Ramos (cell line): ENCODE data around the gene HTATIP2.
"Not testable (repeated sequence)": the region's sequence is repeated elsewhere in the genome, so short reads cannot be mapped to it uniquely, and the experiment has no call there.

ENCODE experiments used
- in situ Hi-C: fragments of 300-500 bp; cut with MboI; formaldehyde crosslinking; loops from one replicate; pipeline ENCODE4 v1.14.3; 2022; ENCODE audit warnings: low sequenced_read_pairs; ENCODE audit not compliant: unreplicated experiment

The HTATIP2 gene

GRCh38 chr11:20368438-20368837 lies 4.9 kb downstream of the HTATIP2 start:
- in situ Hi-C loops, result no loop called here

DNA sequence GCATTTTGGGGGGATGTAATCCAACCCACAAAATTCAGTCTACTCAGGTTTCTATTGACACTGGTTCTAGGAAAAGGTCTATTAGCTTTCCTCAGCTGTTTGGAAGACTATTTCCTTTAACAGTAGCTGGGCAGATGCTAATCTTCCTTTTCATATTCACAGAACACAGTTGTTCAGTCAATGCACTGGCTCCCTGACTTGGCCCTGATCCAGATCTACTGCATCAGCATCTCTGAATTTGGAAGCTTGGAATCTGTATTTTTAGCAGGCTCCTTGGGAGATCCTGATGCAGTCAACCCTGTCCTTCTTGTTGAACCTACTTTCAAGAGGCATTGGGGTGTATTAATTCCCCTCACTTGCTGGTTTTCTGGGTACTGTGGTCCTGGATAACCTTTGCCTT lies 6.3 kb downstream of the HTATIP2 start:
- in situ Hi-C loops, result no loop called here

DNA sequence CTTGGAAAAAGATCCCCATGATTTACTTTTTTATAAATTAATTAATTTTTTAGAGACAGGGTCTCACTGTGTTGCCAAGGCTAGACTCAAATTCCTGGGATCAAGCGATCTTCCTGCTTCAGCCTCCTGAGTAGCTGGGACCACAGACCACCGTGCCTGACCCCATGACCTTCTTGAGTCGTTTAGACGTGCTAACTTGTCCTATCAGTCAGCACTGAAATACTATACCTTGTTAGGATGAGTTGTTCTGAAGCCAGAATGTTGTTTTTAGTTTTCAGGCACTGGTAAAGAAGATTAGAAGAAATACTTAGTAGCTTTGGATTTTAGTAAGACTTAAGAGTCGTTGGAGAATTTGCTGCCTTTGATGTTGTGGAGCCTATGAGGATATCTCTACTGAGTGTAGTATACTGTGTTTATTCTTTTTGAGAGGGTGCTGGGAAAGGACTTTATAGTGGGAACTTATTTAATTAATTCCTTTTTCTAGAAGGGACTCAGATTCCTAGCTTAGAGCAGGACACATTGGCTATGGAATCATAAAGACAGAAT lies 8.6 kb downstream of the HTATIP2 start:
- in situ Hi-C loops, result no loop called here

- in situ Hi-C loops, result no loop called here
Observed at GRCh38 chr11:20373147-20373546, 9.6 kb downstream of the HTATIP2 start.

GRCh38 chr11:20373568-20374209 lies 10.2 kb downstream of the HTATIP2 start:
- in situ Hi-C loops, result no loop called here

DNA sequence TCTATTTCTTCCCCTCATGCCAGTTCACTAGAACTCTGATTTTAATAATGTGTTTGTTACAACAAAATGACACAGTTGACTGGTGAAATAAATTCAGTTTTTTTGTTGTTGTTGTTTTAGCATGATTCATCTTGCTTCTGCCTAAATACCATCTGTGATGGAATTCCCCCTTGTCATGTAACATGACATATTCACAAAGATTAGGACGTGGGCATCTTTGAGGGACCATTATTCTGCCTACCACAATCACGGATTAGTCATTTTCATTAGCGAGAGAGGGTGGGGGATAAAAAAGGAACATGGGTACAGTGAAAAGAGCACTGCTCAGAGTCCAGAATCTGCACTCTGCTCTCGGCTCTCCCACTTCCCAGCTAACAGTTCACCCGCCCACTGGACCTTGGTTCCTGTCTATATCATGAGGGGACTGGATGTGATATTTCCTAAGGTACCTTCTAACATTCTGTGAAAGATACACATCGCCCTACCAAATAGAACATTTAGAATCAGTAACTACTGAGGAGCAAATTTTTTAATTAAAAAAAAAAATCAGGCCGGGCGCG lies 11.3 kb downstream of the HTATIP2 start:
- in situ Hi-C loops, result no loop called here

GRCh38 chr11:20376162-20376730 lies 12.7 kb downstream of the HTATIP2 start:
- in situ Hi-C loops, result no loop called here

DNA sequence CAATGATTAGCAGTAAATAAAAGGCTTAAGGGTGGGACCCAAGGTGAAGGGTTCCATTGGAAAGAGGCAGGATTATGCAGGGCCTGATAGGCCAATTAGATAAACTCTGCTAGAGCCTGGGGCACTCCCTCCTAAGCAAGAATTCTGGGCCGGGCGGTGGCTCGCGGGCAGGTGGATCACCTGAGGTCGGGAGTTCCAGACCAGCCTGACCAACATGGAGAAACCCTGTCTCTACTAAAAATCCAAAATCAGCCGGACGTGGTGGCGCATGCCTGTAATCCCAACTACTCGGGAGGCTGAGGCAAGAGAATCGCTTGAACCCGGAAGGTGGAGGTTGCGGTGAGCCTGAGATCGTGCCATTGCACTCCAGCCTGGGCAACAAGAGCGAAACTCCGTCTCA lies 22.5 kb downstream of the HTATIP2 start:
- in situ Hi-C loops, result not testable (repeated sequence)

GRCh38 chr11:20387261-20388095 lies 24.0 kb downstream of the HTATIP2 start, which contains the start of gene PRMT3:
Gene PRMT3 (plus strand): TSS chr11:20387716. CDS start chr11:20387747, 31 bp downstream.
- in situ Hi-C loops, result no loop called here

- in situ Hi-C loops, result no loop called here
Observed at GRCh38 chr11:20388096-20389055, 24.9 kb downstream of the HTATIP2 start.

DNA sequence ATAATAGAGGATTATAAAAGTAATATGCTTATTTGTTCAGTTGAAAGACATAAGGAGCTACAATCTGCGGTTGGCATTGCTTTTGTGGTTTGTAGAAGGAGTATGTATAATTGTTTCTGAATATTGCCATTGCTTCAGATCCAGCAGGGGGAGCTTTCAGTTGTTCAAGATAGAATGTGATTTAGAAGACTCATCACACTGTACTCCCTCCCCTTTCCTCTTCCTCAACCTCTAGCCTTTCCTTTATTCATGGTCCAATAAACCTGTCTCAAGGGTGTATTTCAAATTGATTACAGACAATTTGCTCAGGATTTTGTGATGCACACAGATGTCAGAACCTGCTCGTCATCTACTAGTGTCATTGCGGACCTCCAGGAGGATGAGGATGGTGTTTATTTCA lies 33.8 kb downstream of the HTATIP2 start:
- in situ Hi-C loops, result no loop called here

- in situ Hi-C loops, result no loop called here
Observed at GRCh38 chr11:20399498-20399897, 36.0 kb downstream of the HTATIP2 start.

DNA sequence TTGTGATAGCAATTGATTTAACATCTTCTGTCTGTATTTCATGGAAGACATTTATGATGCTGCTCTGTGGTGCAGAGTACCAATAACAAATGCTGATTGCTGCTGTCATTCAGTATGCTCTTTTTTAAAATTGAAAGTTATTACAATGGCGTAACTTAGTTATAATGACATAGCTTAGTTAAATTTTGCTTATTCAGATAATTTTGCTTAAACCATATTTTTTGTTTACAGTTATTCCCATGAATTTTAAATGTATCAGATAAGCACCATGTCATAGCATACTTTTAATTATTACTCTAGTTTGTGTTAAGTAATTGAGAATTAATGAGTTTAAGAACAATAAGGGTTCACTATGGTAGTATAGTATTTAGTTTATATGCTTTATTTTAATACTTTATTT lies 39.5 kb downstream of the HTATIP2 start:
- in situ Hi-C loops, result no loop called here

- in situ Hi-C loops, result no loop called here
Observed at GRCh38 chr11:20406484-20406883, 43.0 kb downstream of the HTATIP2 start.

GRCh38 chr11:20407344-20407743 lies 43.8 kb downstream of the HTATIP2 start:
- in situ Hi-C loops, result no loop called here

DNA sequence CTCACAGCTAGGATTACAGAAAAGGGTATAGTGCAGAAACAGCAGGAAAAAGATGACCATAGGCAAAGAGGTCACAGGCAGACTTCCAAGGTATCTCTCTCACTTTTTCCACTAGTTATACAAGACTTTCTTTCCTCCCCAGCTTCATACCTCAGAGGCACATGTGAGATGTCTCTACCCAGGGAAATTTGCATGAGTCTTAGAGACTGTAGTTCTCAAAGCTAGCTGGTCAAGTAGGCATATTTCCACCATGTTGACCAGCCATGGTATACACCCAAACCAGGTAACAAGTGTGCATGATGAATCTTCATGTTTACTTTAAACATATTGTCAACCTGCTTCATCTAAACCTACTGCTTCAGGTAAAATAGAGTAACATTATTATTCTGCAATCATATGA lies 51.9 kb downstream of the HTATIP2 start:
- in situ Hi-C loops, result no loop called here

DNA sequence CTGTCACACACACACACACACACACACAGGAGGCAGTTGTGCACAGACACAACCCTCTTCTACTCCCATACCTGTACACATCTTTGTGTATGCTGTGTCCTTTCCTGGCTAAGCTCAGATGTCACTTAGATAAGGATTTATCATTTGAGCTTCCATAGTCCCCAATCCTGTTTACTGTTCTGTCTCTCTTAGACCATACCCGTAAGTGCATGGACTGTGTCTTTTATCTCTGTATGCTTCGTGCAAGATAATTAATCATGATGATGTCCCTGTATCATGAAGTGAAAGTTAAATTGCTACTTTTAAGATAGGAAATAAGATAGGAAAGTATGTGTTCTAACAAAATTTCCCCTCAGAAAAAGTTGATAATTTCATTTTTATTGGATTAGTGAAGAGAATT lies 54.3 kb downstream of the HTATIP2 start:
- in situ Hi-C loops, result no loop called here

- in situ Hi-C loops, result no loop called here
Observed at GRCh38 chr11:20421946-20422345, 58.4 kb downstream of the HTATIP2 start.

DNA sequence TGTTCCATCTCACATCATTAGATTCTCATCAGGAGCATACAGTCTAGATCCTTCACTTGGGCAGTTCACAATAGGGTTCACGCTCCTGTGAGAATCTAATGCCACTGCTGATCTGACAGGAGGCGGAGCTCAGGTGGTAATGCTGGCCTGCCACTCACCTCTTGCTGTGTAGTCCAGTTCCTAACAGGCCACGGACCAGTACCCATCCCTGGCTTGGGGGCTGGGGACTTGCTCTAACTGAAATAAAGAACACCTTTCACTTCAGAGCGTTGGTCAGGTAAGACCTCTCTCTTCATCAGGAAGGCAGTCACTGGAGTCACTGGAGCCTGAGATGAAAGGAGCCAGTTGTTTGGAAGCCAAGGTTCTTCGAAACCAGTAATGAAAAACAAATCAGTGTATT lies 65.7 kb downstream of the HTATIP2 start:
- in situ Hi-C loops, result no loop called here
